B cell (primary cell): ENCODE results near the gene CDC42BPA. TPM values are rescaled to one million over a fixed set of nuclear protein-coding genes. Genes with fewer than 3 reads are reported as not detected.

ENCODE experiments used
- ATAC-seq: fragments of 200-7000 bp; cut with Tn5 transposase; one replicate; pipeline ENCODE4 v1.10.0; 2021; ENCODE audit warnings: low read depth, mild to moderate bottlenecking, moderate number of reproducible peaks, moderate library complexity
- CTCF ChIA-PET: fragments of 350-600 bp; sonication (Branson Sonifier 250); formaldehyde crosslinking; loops from one replicate; lab custom pipeline; 2021; ENCODE audit warnings: antibody characterized with exemption, inconsistent platforms; lab: Charles Lee
- POLR2A ChIA-PET: fragments of 350-600 bp; sonication (Branson Sonifier 250); formaldehyde crosslinking; loops from one replicate; lab custom pipeline; 2021; ENCODE audit warnings: antibody characterized with exemption; lab: Charles Lee
- DNase-seq: peaks from one replicate; pipeline ENCODE4 v3.0.0; 2013
- H2AFZ ChIP-seq: 2 replicates; pipeline ENCODE4 v1.6.1; 2012; ENCODE audit warnings: mild to moderate bottlenecking, low read depth, low read length; ENCODE audit not compliant: insufficient read depth, poor library complexity, severe bottlenecking
- H3K27ac ChIP-seq, 2 donors: 1 replicate in 1 of 2; 2 replicates in 1 of 2; pipeline ENCODE4 v1.5.1; 2012 to 2013; ENCODE audit warnings: low read length in 2 of 2, mild to moderate bottlenecking in 2 of 2, moderate library complexity in 1 of 2
- H3K27me3 ChIP-seq, 4 experiments: fragments of 200-600 bp in 1 of 4; sonication (generic) in 1 of 4; replicated peaks in 1 of 4; 1 replicate in 2 of 4; 2 replicates in 2 of 4; pipeline versions ENCODE4 v1.6.1 to v1.7.0; 2013 to 2016; ENCODE audit warnings: low read length in 3 of 4, mild to moderate bottlenecking in 2 of 4, mixed read lengths in 1 of 4, moderate library complexity in 1 of 4; ENCODE audit not compliant: insufficient read depth in 4 of 4, control insufficient read depth in 3 of 4; ENCODE audit errors: control extremely low read depth in 1 of 4
- H3K36me3 ChIP-seq, 2 experiments: replicated peaks in 1 of 2; 1 replicate in 1 of 2; 2 replicates in 1 of 2; pipeline versions ENCODE4 v1.6.1 to v1.7.1; 2013; ENCODE audit warnings: low read length in 1 of 2; ENCODE audit not compliant: insufficient read depth in 2 of 2, control insufficient read depth in 1 of 2; ENCODE audit errors: control extremely low read depth in 1 of 2, extremely low read depth in 1 of 2
- H3K4me1 ChIP-seq, 2 donors: fragments of 200-600 bp in 1 of 2; sonication (generic) in 1 of 2; 1 replicate in 1 of 2; 2 replicates in 1 of 2; pipeline versions ENCODE4 v1.5.1 to v1.6.1; 2013 to 2017; ENCODE audit warnings: low read length in 2 of 2; ENCODE audit not compliant: control insufficient read depth in 2 of 2, insufficient read depth in 2 of 2
- H3K4me2 ChIP-seq: replicated peaks from 2 replicates; pipeline ENCODE3; 2012; ENCODE audit warnings: mild to moderate bottlenecking, low read depth, low read length; ENCODE audit not compliant: poor library complexity, severe bottlenecking
- H3K4me3 ChIP-seq, 5 experiments: fragments of 200-600 bp in 1 of 5; sonication (generic) in 1 of 5; 1 replicate in 3 of 5; 2 replicates in 2 of 5; pipeline versions ENCODE4 v1.5.1 to v1.7.0; 2011 to 2016; ENCODE audit warnings: low read length in 4 of 5, mild to moderate bottlenecking in 4 of 5, low read depth in 2 of 5, control low read depth in 1 of 5, moderate library complexity in 1 of 5; ENCODE audit not compliant: insufficient read depth in 1 of 5; ENCODE audit errors: control extremely low read depth in 1 of 5, extremely low read depth in 1 of 5
- H3K79me2 ChIP-seq: fragments of 200-600 bp; sonication (generic); one replicate; pipeline ENCODE4 v1.6.0; 2016; ENCODE audit warnings: low read length; ENCODE audit not compliant: control insufficient read depth, insufficient read depth
- H3K9ac ChIP-seq: fragments of 200-600 bp; sonication (generic); 2 replicates; pipeline ENCODE4 v1.6.1; 2017; ENCODE audit warnings: mild to moderate bottlenecking, low read length, moderate library complexity
- H3K9me3 ChIP-seq, 3 donors: one replicate each; pipeline versions ENCODE4 v1.6.1 to v1.7.1; 2013; ENCODE audit warnings: low read length in 2 of 3; ENCODE audit not compliant: control insufficient read depth in 2 of 3, insufficient read depth in 1 of 3; ENCODE audit errors: control extremely low read depth in 1 of 3
- H4K20me1 ChIP-seq: 2 replicates; pipeline ENCODE4 v1.6.0; 2012; ENCODE audit warnings: mild to moderate bottlenecking, low read length; ENCODE audit not compliant: insufficient read depth, control insufficient read depth, poor library complexity, severe bottlenecking
- H3K27ac Mint-ChIP-seq: one replicate; pipeline ENCODE4 v1.8.0; 2021; ENCODE audit warnings: mixed read lengths
- H3K27me3 Mint-ChIP-seq: one replicate; pipeline ENCODE4 v1.8.0; 2021; ENCODE audit warnings: mixed read lengths
- H3K4me1 Mint-ChIP-seq: one replicate; pipeline ENCODE4 v1.8.0; 2021; ENCODE audit warnings: mixed read lengths
- H3K4me3 Mint-ChIP-seq: one replicate; pipeline ENCODE4 v1.8.0; 2021; ENCODE audit warnings: mixed read lengths
- H3K9me3 Mint-ChIP-seq: one replicate; pipeline ENCODE4 v1.8.0; 2022; ENCODE audit warnings: mixed read lengths; ENCODE audit not compliant: insufficient read depth
- CTCF ChIP-seq: fragments of 200-600 bp; IDR thresholded peaks from one replicate; pipeline ENCODE4 v1.8.0; 2022; ENCODE audit warnings: antibody characterized with exemption, mild to moderate bottlenecking
- EZH2 ChIP-seq: IDR thresholded peaks from 2 replicates; pipeline ENCODE4 v1.6.1; 2012; ENCODE audit warnings: borderline replicate concordance, low read depth, mild to moderate bottlenecking, moderate library complexity, low read length; ENCODE audit not compliant: insufficient read depth, poor library complexity, severe bottlenecking
- WGBS: methylation state at CpG from one replicate; pipeline ENCODE4 v1.1.5; 2013; ENCODE audit warnings: missing lambda C conversion rate; ENCODE audit not compliant: insufficient coverage; 5-methylcytosine and 5-hydroxymethylcytosine counted together
- intact Hi-C: fragments of 100-400 bp; cut with micrococcal nuclease; formaldehyde crosslinking; loops from one replicate; pipeline ENCODE4 v1.10.0; 2022
- polyA plus RNA-seq: library from polyadenylated mRNA; depleted of rRNA; stranded (reverse); fragments of >200 nt; gene quantifications from 2 replicates; pipeline ENCODE4 v1.2.3, GENCODE V29; 2012
- total RNA-seq, 2 donors: library from RNA; stranded (reverse); fragments of 120-200 nt in 1 of 2; gene quantifications; 1 replicate in 1 of 2; 2 replicates in 1 of 2; pipeline versions ENCODE4 v1.2.3 to v1.2.4, GENCODE V29; 2013 to 2022

The CDC42BPA gene
- total and polyA plus RNA-seq, 2 donors (not counting 1 experiment from before 2014, with no cell fraction given): 0.04 to 0.69 TPM

DNA sequence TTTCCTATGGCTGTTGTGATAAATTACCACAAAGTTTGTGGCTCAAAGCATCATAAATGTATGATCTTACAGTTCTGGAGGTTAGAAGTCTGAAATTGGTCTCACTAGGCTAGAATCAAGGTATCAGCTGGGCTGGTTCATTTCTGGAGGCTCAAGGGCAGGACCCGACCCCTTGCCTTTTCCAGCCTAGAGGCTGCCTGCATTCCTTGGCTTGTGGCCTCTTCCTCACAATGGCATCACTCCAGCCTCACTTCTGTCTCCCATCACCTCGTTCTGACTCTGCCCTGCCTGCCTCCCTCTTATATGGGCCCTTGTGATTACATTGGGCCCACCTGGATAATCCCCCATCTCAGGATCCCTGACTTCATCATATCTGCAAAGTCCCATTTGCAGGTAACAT is 370.2 kb downstream of the CDC42BPA start:
- peaks cover 98% of the 10 kb centered on the region for H3K79me2 ChIP-seq
- CTCF ChIA-PET: no interaction called here
- no peak overlapping the region for H3K27ac Mint-ChIP-seq

DNA sequence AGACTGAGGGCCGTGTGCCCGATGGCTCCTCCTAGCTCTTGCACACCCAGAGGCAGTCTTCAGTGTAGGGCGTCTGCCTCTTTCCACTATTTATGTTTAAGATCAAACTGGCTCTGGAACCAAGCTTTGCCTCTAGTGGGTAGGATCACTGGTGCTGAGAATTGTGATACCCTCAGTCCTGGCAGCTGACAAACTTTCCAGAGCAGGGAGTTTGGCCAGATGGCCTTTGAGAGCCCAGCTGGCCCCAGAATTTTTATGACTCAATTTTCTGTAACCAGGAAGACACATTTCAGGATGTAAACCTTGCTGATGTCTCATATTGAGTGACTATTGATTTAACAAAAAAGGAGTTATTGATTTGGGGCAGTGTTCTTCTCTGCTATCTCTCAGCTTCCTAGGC is 371.5 kb downstream of the CDC42BPA start:
- H3K9ac ChIP-seq: no peak overlapping the region
- Mint-ChIP-seq H3K9me3 (no peaks in the 10 kb centered on the region), H3K27ac (no peak overlapping the region), H3K4me3 (no peak overlapping the region), H3K27me3 (no peaks in the 10 kb centered on the region), H3K4me1 (peaks cover 62% of the 10 kb centered on the region)
- ChIA-PET POLR2A (no interaction called here), CTCF (interaction anchor here (0.6 to 1.6 kb wide), 2 partner anchors 10 to 612 kb away, joined by 3 read pairs; no protein-coding TSS in a partner anchor)
- intact Hi-C loops: no loop called here
- TF ChIP-seq EZH2: no peak
- no peak for TF ChIP-seq CTCF
- ATAC-seq: no peak
- H3K27ac ChIP-seq: no peak overlapping the region
- H3K27me3 ChIP-seq: no peaks in the 10 kb centered on the region
- H2AFZ ChIP-seq: no peak overlapping the region
- no peak overlapping the region for H3K4me3 ChIP-seq
- peaks cover 9 to 14% of the 10 kb centered on the region in 2 donors for H3K4me1 ChIP-seq
- peaks cover 100% of the 10 kb centered on the region for H3K79me2 ChIP-seq
- no peak for DNase-seq
- H3K36me3 ChIP-seq: peaks cover 0 to 7% of the 10 kb centered on the region in 2 experiments
- H4K20me1 ChIP-seq: peaks cover 97% of the 10 kb centered on the region
- WGBS: 83% methylated on average over 1 of the region's 3 CpGs
- peaks cover 0 to 7% (median 4%) of the 10 kb centered on the region in 3 donors for H3K9me3 ChIP-seq
- no peak overlapping the region for H3K4me2 ChIP-seq

More for the DNA sequence above, 370.2 kb downstream of the CDC42BPA start:
- Histone ChIP-seq H3K27me3 (no peaks in the 10 kb centered on the region), H3K4me2 (no peak overlapping the region), H3K9ac (no peak overlapping the region), H3K4me3 (no peak overlapping the region), H3K27ac (no peak overlapping the region), H4K20me1 (peaks cover 96% of the 10 kb centered on the region), H3K4me1 (peaks cover 0 to 2% of the 10 kb centered on the region in 2 donors), H3K9me3 (peaks cover 0 to 7% (median 4%) of the 10 kb centered on the region in 3 donors), H2AFZ (no peak overlapping the region), H3K36me3 (peaks cover 0 to 7% of the 10 kb centered on the region in 2 experiments)
- intact Hi-C loops: no loop called here
- TF ChIP-seq EZH2 (no peak), CTCF (no peak)
- H3K4me3 Mint-ChIP-seq: no peak overlapping the region
- POLR2A ChIA-PET: no interaction called here
- DNase-seq (no peak), ATAC-seq (no peak)
- peaks cover 52% of the 10 kb centered on the region for H3K4me1 Mint-ChIP-seq
- 96% methylated on average over 2 of the region's 2 CpGs for WGBS
- H3K9me3 Mint-ChIP-seq: no peaks in the 10 kb centered on the region
- H3K27me3 Mint-ChIP-seq: no peaks in the 10 kb centered on the region
